H9 (cell line): ENCODE measurements around the gene MLANA. TPM values are rescaled to one million over a fixed set of nuclear protein-coding genes. Genes with fewer than 3 reads are reported as not detected.

Source experiments
- DNase-seq: peaks from one replicate; pipeline ENCODE4 v3.0.0-alpha.2; 2017
- H2AFZ ChIP-seq: one replicate; pipeline ENCODE4 v1.6.1; 2013; ENCODE audit warnings: mild to moderate bottlenecking, low read length, control low read depth, moderate library complexity
- H2AK5ac ChIP-seq: 2 replicates; pipeline ENCODE4 v1.6.1; 2013; ENCODE audit warnings: low read length, control low read depth, mixed read lengths; ENCODE audit not compliant: insufficient read length
- H2BK120ac ChIP-seq: one replicate; pipeline ENCODE4 v1.6.1; 2013; ENCODE audit warnings: low read depth, mild to moderate bottlenecking, low read length, control low read depth, inconsistent platforms; ENCODE audit not compliant: poor library complexity, severe bottlenecking
- H2BK12ac ChIP-seq: 2 replicates; pipeline ENCODE4 v1.6.1; 2013; ENCODE audit warnings: low read length, control low read depth, mixed read lengths, low read depth; ENCODE audit not compliant: insufficient read length
- H2BK15ac ChIP-seq: 2 replicates; pipeline ENCODE4 v1.6.1; 2013; ENCODE audit warnings: low read depth, low read length, control low read depth
- H2BK20ac ChIP-seq: one replicate; pipeline ENCODE4 v1.6.1; 2013; ENCODE audit warnings: low read depth, mild to moderate bottlenecking, low read length, control low read depth, inconsistent platforms; ENCODE audit not compliant: poor library complexity, severe bottlenecking
- H2BK5ac ChIP-seq: 2 replicates; pipeline ENCODE4 v1.6.1; 2013; ENCODE audit warnings: low read length, control low read depth, mixed read lengths; ENCODE audit not compliant: insufficient read length
- H3K14ac ChIP-seq: 2 replicates; pipeline ENCODE4 v1.6.1; 2013; ENCODE audit warnings: low read length, control low read depth; ENCODE audit not compliant: insufficient read depth
- H3K18ac ChIP-seq: 2 replicates; pipeline ENCODE4 v1.6.1; 2013; ENCODE audit warnings: low read depth, mild to moderate bottlenecking, mixed read lengths, low read length, control low read depth; ENCODE audit not compliant: insufficient read length
- H3K23ac ChIP-seq: 2 replicates; pipeline ENCODE4 v1.6.1; 2013; ENCODE audit warnings: low read length, control low read depth, mixed read lengths, low read depth; ENCODE audit not compliant: insufficient read length
- H3K23me2 ChIP-seq: 2 replicates; pipeline ENCODE4 v1.6.1; 2013; ENCODE audit warnings: low read depth, mild to moderate bottlenecking, mixed read lengths, low read length, control low read depth; ENCODE audit not compliant: insufficient read length, poor library complexity, severe bottlenecking
- H3K27ac ChIP-seq: 2 replicates; pipeline ENCODE4 v1.5.1; 2013; ENCODE audit warnings: low read length, control low read depth, mixed read lengths, low read depth; ENCODE audit not compliant: insufficient read length
- H3K27me3 ChIP-seq: 2 replicates; pipeline ENCODE4 v1.6.1; 2013; ENCODE audit warnings: low read length, control low read depth, inconsistent platforms; ENCODE audit not compliant: insufficient read depth
- H3K4ac ChIP-seq: 2 replicates; pipeline ENCODE4 v1.6.1; 2013; ENCODE audit warnings: low read depth, mild to moderate bottlenecking, control low read depth, inconsistent platforms, low read length, moderate library complexity
- H3K4me1 ChIP-seq: 2 replicates; pipeline ENCODE4 v1.6.1; 2013; ENCODE audit warnings: low read length, control low read depth, inconsistent platforms; ENCODE audit not compliant: insufficient read depth
- H3K4me2 ChIP-seq: 2 replicates; pipeline ENCODE4 v1.6.1; 2013; ENCODE audit warnings: low read length, control low read depth, mixed read lengths; ENCODE audit not compliant: insufficient read length, insufficient read depth
- H3K56ac ChIP-seq: 2 replicates; pipeline ENCODE4 v1.6.1; 2013; ENCODE audit warnings: low read depth, mild to moderate bottlenecking, mixed read lengths, low read length, control low read depth; ENCODE audit not compliant: insufficient read length
- H3K79me1 ChIP-seq: 2 replicates; pipeline ENCODE4 v1.6.1; 2013; ENCODE audit warnings: low read depth, mild to moderate bottlenecking, moderate library complexity, low read length, control low read depth, inconsistent platforms; ENCODE audit not compliant: insufficient read depth, poor library complexity, severe bottlenecking
- H3K79me2 ChIP-seq: 2 replicates; pipeline ENCODE4 v1.6.1; 2013; ENCODE audit warnings: low read length, control low read depth, inconsistent platforms; ENCODE audit not compliant: insufficient read depth
- H3K9ac ChIP-seq: 2 replicates; pipeline ENCODE4 v1.6.1; 2013; ENCODE audit warnings: low read length, control low read depth, mixed read lengths; ENCODE audit not compliant: insufficient read length; ENCODE audit errors: extremely low read depth
- H3K9me3 ChIP-seq: one replicate; pipeline ENCODE4 v1.6.1; 2013; ENCODE audit warnings: low read depth, low read length, inconsistent platforms; ENCODE audit not compliant: control insufficient read depth
- H3T11ph ChIP-seq: one replicate; pipeline ENCODE4 v1.6.1; 2013; ENCODE audit warnings: mild to moderate bottlenecking, low read length, control low read depth, inconsistent platforms
- H4K20me1 ChIP-seq: one replicate; pipeline ENCODE4 v1.6.1; 2013; ENCODE audit not compliant: control insufficient read depth, insufficient read length, insufficient read depth
- H4K5ac ChIP-seq: 2 replicates; pipeline ENCODE4 v1.6.1; 2013; ENCODE audit warnings: low read depth, mild to moderate bottlenecking, mixed read lengths, low read length, control low read depth; ENCODE audit not compliant: insufficient read length
- H4K8ac ChIP-seq: replicated peaks from 2 replicates; pipeline ENCODE4 v1.6.1; 2013; ENCODE audit warnings: low read length, control low read depth, mixed read lengths, low read depth; ENCODE audit not compliant: insufficient read length
- H4K91ac ChIP-seq: 2 replicates; pipeline ENCODE4 v1.6.1; 2013; ENCODE audit warnings: low read depth, mild to moderate bottlenecking, moderate library complexity, mixed read lengths, low read length, control low read depth; ENCODE audit not compliant: insufficient read length
- H3K27ac Mint-ChIP-seq, 3 experiments: 2 replicates in 2 of 3; 3 replicates in 1 of 3; pipeline ENCODE4 v1.8.0; 2020 to 2021; ENCODE audit warnings: mixed read lengths in 3 of 3, mild to moderate bottlenecking in 1 of 3, moderate library complexity in 1 of 3
- H3K27me3 Mint-ChIP-seq: 2 replicates; pipeline ENCODE4 v1.8.0; 2021; ENCODE audit warnings: low read depth, mild to moderate bottlenecking, moderate library complexity, mixed read lengths
- H3K36me3 Mint-ChIP-seq, 3 experiments: 2 replicates in 2 of 3; 3 replicates in 1 of 3; pipeline ENCODE4 v1.8.0; 2020 to 2021; ENCODE audit warnings: low read depth in 3 of 3, mixed read lengths in 3 of 3; ENCODE audit not compliant: insufficient read depth in 1 of 3
- H3K4me1 Mint-ChIP-seq, 2 experiments: 2 replicates each; pipeline ENCODE4 v1.8.0; 2020; ENCODE audit warnings: mixed read lengths in 2 of 2
- H3K4me3 Mint-ChIP-seq, 2 experiments: 2 replicates in 1 of 2; 3 replicates in 1 of 2; pipeline ENCODE4 v1.8.0; 2020 to 2021; ENCODE audit warnings: mild to moderate bottlenecking in 2 of 2, mixed read lengths in 2 of 2, moderate library complexity in 1 of 2
- H3K9me3 Mint-ChIP-seq, 2 experiments: 2 replicates in 1 of 2; 3 replicates in 1 of 2; pipeline ENCODE4 v1.8.0; 2020; ENCODE audit warnings: mild to moderate bottlenecking in 2 of 2, mixed read lengths in 2 of 2, moderate library complexity in 1 of 2
- WGBS: extraction: QIAGEN DNeasy Blood & Tissue Kit; methylation state at CpG from one replicate; pipeline ENCODE4 v1.1.7; 2013; ENCODE audit warnings: missing lambda C conversion rate, low lambda C conversion rate, mixed read lengths; ENCODE audit not compliant: insufficient read length; ENCODE audit errors: extremely low coverage; 5-methylcytosine and 5-hydroxymethylcytosine counted together
- total RNA-seq: library from RNA; stranded (reverse); gene quantifications from 2 replicates; pipeline ENCODE4 v1.2.1, GENCODE V29; 2021
- TF ChIP-seq, protein P1 (sequence below): fragments of 200-600 bp; sonication (generic); conservative IDR thresholded peaks from 3 replicates; pipeline ENCODE4 v1.8.0; 2021; ENCODE audit warnings: antibody characterized with exemption, mild to moderate bottlenecking

The MLANA gene
- total RNA-seq, 1 experiment from 2014 or later: not detected

DNA sequence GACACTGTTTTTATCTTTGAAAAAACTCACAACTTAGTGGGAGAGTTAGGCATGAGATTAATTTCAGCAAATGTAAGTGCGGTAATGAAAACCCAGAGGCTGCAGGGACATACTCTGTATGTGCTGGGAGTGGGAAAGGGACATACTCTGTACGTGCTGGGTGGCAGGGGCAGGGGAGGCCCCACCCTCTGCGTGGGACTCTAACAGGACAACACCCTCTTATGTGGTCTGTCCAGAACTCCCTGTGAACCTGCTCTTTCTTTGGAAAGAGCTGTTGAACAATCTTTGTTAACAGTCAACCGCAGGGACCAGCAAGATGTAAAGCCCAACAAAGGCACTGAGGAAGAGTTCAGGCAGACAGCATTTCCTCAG, 2.4 kb downstream of the MLANA start:
- Mint-ChIP-seq H3K4me3 (no peak overlapping the region), H3K4me1 (no peaks in the 10 kb centered on the region), H3K27me3 (peaks cover 1% of the 10 kb centered on the region; the same call in 1 of the 2 replicates), H3K27ac (no peak overlapping the region), H3K9me3 (no peaks in the 10 kb centered on the region), H3K36me3 (no peaks in the 10 kb centered on the region)
- H3K18ac ChIP-seq: no peak overlapping the region
- H2AFZ ChIP-seq: no peak overlapping the region
- H3K9ac ChIP-seq: no peak overlapping the region
- DNase-seq: no peak
- H4K20me1 ChIP-seq: no peaks in the 10 kb centered on the region
- H3K23ac ChIP-seq: no peak overlapping the region
- no peaks in the 10 kb centered on the region for H3K79me1 ChIP-seq
- no peak overlapping the region for H2BK5ac ChIP-seq
- TF ChIP-seq, protein P1, sequence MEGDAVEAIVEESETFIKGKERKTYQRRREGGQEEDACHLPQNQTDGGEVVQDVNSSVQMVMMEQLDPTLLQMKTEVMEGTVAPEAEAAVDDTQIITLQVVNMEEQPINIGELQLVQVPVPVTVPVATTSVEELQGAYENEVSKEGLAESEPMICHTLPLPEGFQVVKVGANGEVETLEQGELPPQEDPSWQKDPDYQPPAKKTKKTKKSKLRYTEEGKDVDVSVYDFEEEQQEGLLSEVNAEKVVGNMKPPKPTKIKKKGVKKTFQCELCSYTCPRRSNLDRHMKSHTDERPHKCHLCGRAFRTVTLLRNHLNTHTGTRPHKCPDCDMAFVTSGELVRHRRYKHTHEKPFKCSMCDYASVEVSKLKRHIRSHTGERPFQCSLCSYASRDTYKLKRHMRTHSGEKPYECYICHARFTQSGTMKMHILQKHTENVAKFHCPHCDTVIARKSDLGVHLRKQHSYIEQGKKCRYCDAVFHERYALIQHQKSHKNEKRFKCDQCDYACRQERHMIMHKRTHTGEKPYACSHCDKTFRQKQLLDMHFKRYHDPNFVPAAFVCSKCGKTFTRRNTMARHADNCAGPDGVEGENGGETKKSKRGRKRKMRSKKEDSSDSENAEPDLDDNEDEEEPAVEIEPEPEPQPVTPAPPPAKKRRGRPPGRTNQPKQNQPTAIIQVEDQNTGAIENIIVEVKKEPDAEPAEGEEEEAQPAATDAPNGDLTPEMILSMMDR: no peak
- no peaks in the 10 kb centered on the region for H3K27me3 ChIP-seq
- no peaks in the 10 kb centered on the region for H3K9me3 ChIP-seq
- no peak overlapping the region for H3K4me2 ChIP-seq
- no peak overlapping the region for H3T11ph ChIP-seq
- H3K27ac ChIP-seq: no peak overlapping the region
- H3K23me2 ChIP-seq: no peaks in the 10 kb centered on the region
- no peak overlapping the region for H3K14ac ChIP-seq
- no CpG with 5 or more reads among the region's 4 CpGs for WGBS
- H4K91ac ChIP-seq: no peak overlapping the region
- H2BK120ac ChIP-seq: no peak overlapping the region
- H2BK15ac ChIP-seq: no peak overlapping the region
- H3K4ac ChIP-seq: no peak overlapping the region
- no peaks in the 10 kb centered on the region for H3K79me2 ChIP-seq
- no peak overlapping the region for H4K8ac ChIP-seq
- H4K5ac ChIP-seq: no peak overlapping the region
- H2BK12ac ChIP-seq: no peak overlapping the region
- H2BK20ac ChIP-seq: no peak overlapping the region
- no peak overlapping the region for H3K56ac ChIP-seq
- H3K4me1 ChIP-seq: no peaks in the 10 kb centered on the region
- no peak overlapping the region for H2AK5ac ChIP-seq
